G401 (cell line): ENCODE measurements around the gene CDK5RAP2. TPM values are rescaled to one million over a fixed set of nuclear protein-coding genes. Genes with fewer than 3 reads are reported as not detected.

Experiments
- DNase-seq: peaks from one replicate; pipeline ENCODE4 v3.0.0-alpha.2; 2015; ENCODE audit warnings: low spot score
- in situ Hi-C: cut with HindIII; loops from 2 replicates; pipeline ENCODE4 v1.10.0; 2016; ENCODE audit warnings: low sequenced_read_pairs, mixed read lengths
- total RNA-seq: library from RNA; depleted of rRNA; stranded (reverse); fragments of >200 nt; shearing (Covaris generic); gene quantifications from 2 replicates; pipeline ENCODE4 v1.2.3, GENCODE V29; 2014

The CDK5RAP2 gene
- total RNA-seq, 1 experiment from 2014 or later: 54.8 TPM

- in situ Hi-C loops: no loop called here
Observed at GRCh38 chr9:120394058-120394669, 185.8 kb downstream of the CDK5RAP2 start.

GRCh38 chr9:120393386-120394057 lies 186.4 kb downstream of the CDK5RAP2 start:
- no peak for DNase-seq
- in situ Hi-C loops: no loop called here

More at GRCh38 chr9:120394058-120394669, 185.8 kb downstream of the CDK5RAP2 start:
- DNase-seq: no peak

GRCh38 chr9:120392711-120393110 lies 187.3 kb downstream of the CDK5RAP2 start:
- in situ Hi-C loops: no loop called here

GRCh38 chr9:120392245-120392644 lies 187.7 kb downstream of the CDK5RAP2 start:
- DNase-seq: no peak
- in situ Hi-C loops: no loop called here

More at GRCh38 chr9:120392711-120393110, 187.3 kb downstream of the CDK5RAP2 start:
- DNase-seq: no peak

- in situ Hi-C loops: no loop called here
- DNase-seq: no peak
Observed at GRCh38 chr9:120391691-120392090, 188.3 kb downstream of the CDK5RAP2 start.

- DNase-seq: no peak
Observed at GRCh38 chr9:120390637-120391190, 189.3 kb downstream of the CDK5RAP2 start.

GRCh38 chr9:120389867-120390266 lies 190.1 kb downstream of the CDK5RAP2 start:
- DNase-seq: no peak
- in situ Hi-C loops: no loop called here

More at GRCh38 chr9:120390637-120391190, 189.3 kb downstream of the CDK5RAP2 start:
- in situ Hi-C loops: no loop called here

GRCh38 chr9:120389300-120389699 lies 190.7 kb downstream of the CDK5RAP2 start:
- in situ Hi-C loops: no loop called here
- no peak for DNase-seq

- in situ Hi-C loops: no loop called here
- peak; percentile 9 for DNase-seq
Observed at GRCh38 chr9:120388003-120388855, 191.7 kb downstream of the CDK5RAP2 start.

GRCh38 chr9:120387257-120388002 lies 192.5 kb downstream of the CDK5RAP2 start:
- no peak for DNase-seq
- in situ Hi-C loops: no loop called here

GRCh38 chr9:120386390-120387131 lies 193.4 kb downstream of the CDK5RAP2 start:
- in situ Hi-C loops: no loop called here
- peak; percentile 34 for DNase-seq

GRCh38 chr9:120385606-120386389 lies 194.2 kb downstream of the CDK5RAP2 start:
- in situ Hi-C loops: no loop called here
- no peak for DNase-seq

- DNase-seq: no peak
- in situ Hi-C loops: no loop called here
Observed at GRCh38 chr9:120384925-120385272, 195.1 kb downstream of the CDK5RAP2 start.

GRCh38 chr9:120383999-120384924 lies 195.7 kb downstream of the CDK5RAP2 start:
- no peak for DNase-seq
- in situ Hi-C loops: no loop called here

GRCh38 chr9:120383611-120383998 lies 196.4 kb downstream of the CDK5RAP2 start:
- no peak for DNase-seq
- in situ Hi-C loops: no loop called here

GRCh38 chr9:120382453-120382852 lies 197.5 kb downstream of the CDK5RAP2 start:
- DNase-seq: no peak
- in situ Hi-C loops: no loop called here

- no peak for DNase-seq
- in situ Hi-C loops: no loop called here
Observed at GRCh38 chr9:120381839-120382238, 198.1 kb downstream of the CDK5RAP2 start.
